ENCODE data around the gene HCN3.

DNA sequence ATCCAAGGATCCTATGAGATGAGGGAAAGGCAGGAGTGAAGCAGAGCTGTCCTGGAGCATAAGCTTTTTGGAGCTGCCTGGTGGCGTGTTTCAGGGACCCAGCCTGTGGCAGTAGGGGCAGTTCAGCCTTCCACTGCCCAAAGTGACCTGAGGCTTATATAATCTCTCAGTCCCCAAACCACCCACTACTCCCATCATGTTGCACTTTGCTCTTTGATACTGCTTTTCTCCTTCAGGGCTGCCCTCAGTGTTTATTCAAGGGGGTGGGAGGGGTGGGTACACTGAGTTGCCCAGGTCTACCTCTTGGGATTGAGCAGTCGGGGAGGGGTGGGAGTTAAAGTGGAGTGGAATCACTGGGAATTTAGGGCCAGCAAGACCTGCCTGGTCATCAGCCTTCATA, 9.3 kb downstream of the HCN3 start:
- TF ChIP-seq, protein P1, sequence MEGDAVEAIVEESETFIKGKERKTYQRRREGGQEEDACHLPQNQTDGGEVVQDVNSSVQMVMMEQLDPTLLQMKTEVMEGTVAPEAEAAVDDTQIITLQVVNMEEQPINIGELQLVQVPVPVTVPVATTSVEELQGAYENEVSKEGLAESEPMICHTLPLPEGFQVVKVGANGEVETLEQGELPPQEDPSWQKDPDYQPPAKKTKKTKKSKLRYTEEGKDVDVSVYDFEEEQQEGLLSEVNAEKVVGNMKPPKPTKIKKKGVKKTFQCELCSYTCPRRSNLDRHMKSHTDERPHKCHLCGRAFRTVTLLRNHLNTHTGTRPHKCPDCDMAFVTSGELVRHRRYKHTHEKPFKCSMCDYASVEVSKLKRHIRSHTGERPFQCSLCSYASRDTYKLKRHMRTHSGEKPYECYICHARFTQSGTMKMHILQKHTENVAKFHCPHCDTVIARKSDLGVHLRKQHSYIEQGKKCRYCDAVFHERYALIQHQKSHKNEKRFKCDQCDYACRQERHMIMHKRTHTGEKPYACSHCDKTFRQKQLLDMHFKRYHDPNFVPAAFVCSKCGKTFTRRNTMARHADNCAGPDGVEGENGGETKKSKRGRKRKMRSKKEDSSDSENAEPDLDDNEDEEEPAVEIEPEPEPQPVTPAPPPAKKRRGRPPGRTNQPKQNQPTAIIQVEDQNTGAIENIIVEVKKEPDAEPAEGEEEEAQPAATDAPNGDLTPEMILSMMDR (IDR thresholded peaks at IDR 0.05) = no peak
- TF ChIP-seq POLR2A (IDR thresholded peaks at IDR 0.05) (no peak), POLR2AphosphoS5 (IDR thresholded peaks at IDR 0.05) (no peak)
